ENCODE measurements around the gene THSD7B. TPM values are rescaled to one million over a fixed set of nuclear protein-coding genes. Genes with fewer than 3 reads are reported as not detected.
A peak's percentile ranks its signal among the peaks of the same experiment; 100 is the strongest.

Gene THSD7B
- total and polyA plus RNA-seq, 2 of the 13 experiments (the other 11 are each of a cell fraction or from before 2014, with no cell fraction given): 0.02 TPM; not detected in 1

DNA sequence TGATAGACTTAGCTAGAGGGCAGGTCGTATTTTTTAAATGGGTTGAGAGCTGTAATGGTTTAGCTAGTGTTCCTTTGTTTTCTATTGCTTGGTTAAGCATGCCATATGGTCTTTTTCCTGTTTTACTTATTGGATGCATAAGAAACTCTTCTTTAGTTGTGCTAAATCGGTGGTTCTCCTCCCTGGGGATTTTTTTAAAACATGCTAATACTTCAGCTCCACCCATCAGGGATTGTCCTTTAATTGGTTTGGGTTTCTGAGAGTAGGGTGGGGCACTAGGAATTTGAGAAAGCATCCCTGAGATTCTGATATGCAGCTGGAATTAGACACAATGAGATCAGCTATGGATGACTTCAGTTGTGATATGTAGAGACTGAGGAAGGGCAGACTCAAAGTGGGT lies 497.2 kb downstream of the THSD7B start (continued):
- TF ChIP-seq ZNF780A (CRISPR knock-in tag; IDR thresholded peaks at IDR 0.05): no peak
- TF ChIP-seq ZNF766 (CRISPR knock-in tag; IDR thresholded peaks at IDR 0.05; ENCODE audit: borderline replicate concordance): no peak
- no peak for TF ChIP-seq SP5 (CRISPR knock-in tag; IDR thresholded peaks at IDR 0.05; ENCODE audit: borderline replicate concordance, low read depth)
- TF ChIP-seq HOXA9 (CRISPR knock-in tag; IDR thresholded peaks at IDR 0.05; ENCODE audit: borderline replicate concordance): no peak
- TF ChIP-seq ZNF138 (CRISPR knock-in tag; IDR thresholded peaks at IDR 0.05; ENCODE audit: low read depth): no peak
- TF ChIP-seq TGIF2 (CRISPR knock-in tag; IDR thresholded peaks at IDR 0.05): no peak

DNA sequence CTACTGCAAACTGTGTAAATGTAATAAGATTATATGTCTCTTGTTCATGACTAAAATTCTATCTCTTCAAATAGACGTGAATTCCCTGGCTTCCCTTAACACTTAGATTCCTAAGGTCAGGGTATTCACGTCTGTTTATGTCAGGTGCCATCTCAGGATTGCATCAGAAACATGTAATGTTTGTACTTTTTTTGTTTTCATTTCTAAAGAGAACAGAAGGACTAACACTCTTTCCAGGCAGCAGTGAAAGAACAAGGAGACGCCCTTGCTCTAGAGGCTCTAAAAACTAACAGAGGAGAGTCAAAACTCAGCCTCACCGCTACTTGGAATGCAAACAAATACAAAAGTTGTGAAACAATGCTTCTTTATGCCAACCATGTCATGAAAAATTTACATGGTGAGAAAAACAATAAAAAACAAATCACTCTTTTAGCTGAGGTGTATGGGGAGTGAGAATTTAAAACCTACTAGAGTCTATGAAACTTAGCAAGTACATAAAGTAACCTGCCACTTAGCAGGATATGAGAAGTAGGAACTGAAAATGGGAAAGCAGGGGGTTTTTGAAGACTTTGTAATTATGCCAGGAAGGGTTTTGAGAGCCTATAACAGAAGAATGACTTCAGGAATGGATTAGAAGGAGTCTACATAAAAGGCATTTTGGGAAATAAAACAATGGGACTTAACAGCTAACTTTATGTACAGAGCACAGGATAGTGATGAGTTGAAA lies 522.7 kb downstream of the THSD7B start:
- no TSS peak for BruUV-seq (replicated peaks)
- POLR2A ChIA-PET: no interaction called here
- no peak for FAIRE-seq

More for the DNA sequence above, 522.7 kb downstream of the THSD7B start:
- H3K27me3 ChIP-seq (ENCODE audit: control insufficient read depth in 1 of 2, insufficient read depth in 2 of 2, low read length in 2 of 2): no peaks in the 10 kb centered on the region
- H3K9ac ChIP-seq (ENCODE audit: insufficient read depth, low read depth, low read length): no peak overlapping the region
- intact Hi-C loops (cut with micrococcal nuclease; ENCODE audit: unreplicated experiment) (no loop called here), in situ Hi-C loops (cut with HindIII; ENCODE audit: extremely low pct_ligation_motif_present, low pct_unique_long_range_greater_than_20kb) (no loop called here)
- CTCF ChIA-PET (ENCODE audit: low intra/inter-chr PET ratio, low total read pairs): no interaction called here
- WGBS (ENCODE audit: low lambda C conversion rate): 1% methylated on average over 4 of the region's 4 CpGs
- no peak for DNase-seq (ENCODE audit: low spot score)
- no peaks in the 10 kb centered on the region for H4K20me1 ChIP-seq (ENCODE audit: insufficient read depth, low read length)
- H3K4me2 ChIP-seq (ENCODE audit: low read depth, low read length): no peak overlapping the region
- H3K79me2 ChIP-seq (ENCODE audit: insufficient read depth, low read length): no peaks in the 10 kb centered on the region
- ATAC-seq: no peak
- no peak overlapping the region for H3K4me3 ChIP-seq (replicated peaks in 1 of 3; ENCODE audit: insufficient read depth in 1 of 3, low read depth in 2 of 3, low read length in 3 of 3)
- no peaks in the 10 kb centered on the region for H3K4me1 ChIP-seq (ENCODE audit: insufficient read depth, low read length)
- no peaks in the 10 kb centered on the region for H3K9me3 ChIP-seq (ENCODE audit: low read length)
- no peaks in the 10 kb centered on the region for H3K36me3 ChIP-seq (replicated peaks in 1 of 2; ENCODE audit: control insufficient read depth in 1 of 2, insufficient read depth in 2 of 2, low read length in 2 of 2)
- no peak overlapping the region for H2AFZ ChIP-seq (ENCODE audit: low read length)
- TF ChIP-seq, protein P1, sequence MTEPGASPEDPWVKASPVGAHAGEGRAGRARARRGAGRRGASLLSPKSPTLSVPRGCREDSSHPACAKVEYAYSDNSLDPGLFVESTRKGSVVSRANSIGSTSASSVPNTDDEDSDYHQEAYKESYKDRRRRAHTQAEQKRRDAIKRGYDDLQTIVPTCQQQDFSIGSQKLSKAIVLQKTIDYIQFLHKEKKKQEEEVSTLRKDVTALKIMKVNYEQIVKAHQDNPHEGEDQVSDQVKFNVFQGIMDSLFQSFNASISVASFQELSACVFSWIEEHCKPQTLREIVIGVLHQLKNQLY (CRISPR knock-in tag; IDR thresholded peaks at IDR 0.05): no peak
- TF ChIP-seq, protein P2, sequence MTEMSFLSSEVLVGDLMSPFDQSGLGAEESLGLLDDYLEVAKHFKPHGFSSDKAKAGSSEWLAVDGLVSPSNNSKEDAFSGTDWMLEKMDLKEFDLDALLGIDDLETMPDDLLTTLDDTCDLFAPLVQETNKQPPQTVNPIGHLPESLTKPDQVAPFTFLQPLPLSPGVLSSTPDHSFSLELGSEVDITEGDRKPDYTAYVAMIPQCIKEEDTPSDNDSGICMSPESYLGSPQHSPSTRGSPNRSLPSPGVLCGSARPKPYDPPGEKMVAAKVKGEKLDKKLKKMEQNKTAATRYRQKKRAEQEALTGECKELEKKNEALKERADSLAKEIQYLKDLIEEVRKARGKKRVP (CRISPR knock-in tag; IDR thresholded peaks at IDR 0.05): 0 out of 4 replicates have a peak, but pooled peaks of 1 of the 2 experiments have one; percentile 28
- no peak overlapping the region for H3K27ac ChIP-seq (ENCODE audit: extremely low read length, insufficient read depth, low read length)

Data from HepG2 (cell line).